Stimulated activated CD4-positive, alpha-beta T cell treated with anti-CD3 and anti-CD28 coated beads, Interleukin-15, amount 100 ng/mL, for 1 hour (primary cell): ENCODE data around the gene DPP6.

Experiments
- DNase-seq, 2 donors: peaks; one replicate each; pipeline ENCODE4 v3.0.0-alpha.2; 2020; ENCODE audit warnings: low read depth in 1 of 2, low spot score in 1 of 2

Gene DPP6

DNA sequence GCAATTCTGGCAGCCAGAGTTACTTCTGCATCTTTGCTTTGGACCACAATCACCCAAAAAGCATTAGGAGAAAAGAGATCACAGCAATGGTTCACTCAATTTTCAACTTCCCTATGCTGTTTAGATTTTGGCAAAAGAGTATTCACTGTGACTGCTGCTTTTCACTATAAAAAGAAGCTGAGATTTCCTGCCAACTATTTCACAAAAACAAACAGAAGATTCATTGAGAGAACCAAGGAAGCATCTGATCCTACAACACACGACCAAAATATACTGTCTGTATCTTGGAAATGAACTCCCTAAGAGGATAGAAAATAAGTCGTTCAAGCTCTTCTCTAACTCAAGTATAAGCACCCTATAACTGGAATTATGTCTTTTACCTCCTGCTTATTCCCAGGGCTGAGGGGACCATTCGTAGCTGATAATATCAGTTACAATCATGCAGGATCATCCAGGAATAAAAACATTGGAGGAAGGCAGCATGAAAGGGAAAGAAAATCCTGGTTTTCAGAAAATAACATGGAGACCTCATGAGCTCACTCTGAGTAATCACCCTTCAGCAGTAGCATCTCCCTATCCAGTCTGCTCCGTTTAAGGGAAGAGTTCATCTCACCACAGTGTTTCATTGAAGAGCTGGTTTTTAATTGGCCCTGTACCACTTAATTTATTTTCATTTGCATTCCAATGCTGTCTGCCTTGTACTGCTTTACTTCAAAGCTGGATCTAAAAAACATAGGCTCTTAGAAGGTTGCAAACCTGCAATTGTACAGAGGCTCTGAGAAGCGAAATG, 694.6 kb downstream of the DPP6 start:
- no peak for DNase-seq

DNA sequence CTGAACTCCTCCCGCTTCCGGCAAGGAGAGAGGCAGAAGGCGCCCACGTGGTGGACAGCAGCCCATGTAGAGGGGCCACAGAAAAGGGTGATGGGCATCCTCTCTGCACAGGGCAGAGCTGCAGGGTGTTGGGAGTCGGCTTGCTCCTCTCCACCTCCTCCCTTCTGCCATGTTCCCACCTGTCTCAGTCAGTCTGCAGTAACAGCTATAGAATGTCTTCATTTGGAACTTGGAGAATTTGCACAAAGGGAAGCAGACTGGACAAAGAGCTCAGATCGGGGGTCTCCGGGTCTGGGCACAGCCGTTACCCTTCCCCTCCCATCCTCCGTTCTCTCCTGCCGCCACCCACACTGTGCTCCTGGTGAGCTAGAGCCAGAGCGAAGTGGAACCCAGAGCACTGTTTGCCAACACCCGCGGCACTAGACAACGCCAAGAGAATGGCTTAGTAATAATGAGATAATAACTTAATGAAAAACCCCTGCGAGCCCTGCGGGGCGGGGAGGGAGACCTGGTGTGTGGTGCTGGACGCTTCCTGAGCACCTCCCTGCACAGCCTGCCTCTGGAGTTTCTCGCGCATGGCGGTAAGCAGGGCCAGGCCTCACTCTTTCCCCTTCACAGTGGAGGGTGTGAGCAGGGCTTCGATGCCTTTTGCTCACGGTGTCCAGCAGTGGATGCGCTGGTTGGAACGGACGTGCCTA, 696.0 kb downstream of the DPP6 start:
- no peak for DNase-seq

DNA sequence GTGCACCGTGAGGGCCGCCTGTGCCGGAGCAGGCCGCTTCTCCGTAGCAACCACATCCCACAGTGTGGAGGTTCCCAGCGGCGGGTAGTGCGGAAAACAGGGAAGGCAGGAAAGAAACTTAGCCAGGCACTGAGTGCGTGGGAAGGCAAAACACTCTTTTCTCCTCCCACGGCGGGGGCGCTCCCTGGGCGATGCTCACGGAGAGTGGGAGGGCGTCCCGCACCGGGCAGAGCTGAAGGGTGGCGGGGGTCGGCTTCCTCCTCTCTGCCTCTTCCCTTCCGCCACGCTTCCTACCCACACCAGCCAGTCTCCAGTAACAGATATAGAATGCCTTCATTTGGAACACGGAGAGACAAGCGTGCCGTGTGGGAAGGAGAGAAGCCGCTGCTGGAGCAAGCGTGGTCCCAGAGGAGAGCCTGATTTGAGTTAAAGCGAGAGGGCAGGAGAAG, 698.2 kb downstream of the DPP6 start:
- DNase-seq = no peak

GRCh38 chr7:154753226-154753625, 701.0 kb downstream of the DPP6 start:
- no peak for DNase-seq

DNA sequence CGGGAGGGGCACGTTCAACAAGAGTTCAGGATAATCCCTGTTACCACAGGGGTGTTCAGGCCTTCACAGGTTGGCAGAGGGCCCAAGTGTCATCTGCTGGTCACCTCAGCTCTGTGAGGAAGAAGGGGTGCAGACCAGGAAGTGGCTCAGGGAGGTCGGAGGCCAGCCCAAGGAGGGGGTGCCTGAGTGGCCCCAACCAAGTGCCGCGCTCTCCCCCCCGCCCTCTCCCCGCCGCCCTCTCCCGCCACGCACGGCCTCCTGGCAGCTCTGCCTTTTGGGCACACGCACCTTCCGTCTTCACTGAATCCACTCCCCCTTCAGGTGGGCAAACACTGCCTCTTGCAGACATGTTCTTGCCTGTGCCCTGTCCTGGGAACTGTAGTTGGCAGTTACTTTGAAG, 705.6 kb downstream of the DPP6 start:
- DNase-seq = no peak

DNA sequence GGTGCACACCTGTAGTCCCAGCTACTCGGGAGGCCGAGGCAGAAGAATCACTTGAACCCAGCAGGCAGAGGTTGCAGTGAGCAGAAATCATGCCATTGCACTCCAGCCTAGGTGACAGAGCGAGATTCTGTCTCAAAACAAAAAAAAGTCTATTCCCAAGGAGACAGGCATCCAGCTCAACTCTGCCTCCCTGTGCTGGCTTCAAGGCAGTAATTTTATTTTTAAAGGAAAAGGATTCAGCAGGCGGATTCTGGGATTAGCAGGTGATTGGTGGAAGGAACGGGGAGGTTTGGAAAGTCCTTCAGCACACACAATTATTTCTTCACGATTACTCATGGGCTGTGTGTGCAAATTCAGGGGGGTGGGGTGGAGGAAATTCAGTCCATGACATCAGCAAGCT, 707.8 kb downstream of the DPP6 start:
- DNase-seq = no peak

DNA sequence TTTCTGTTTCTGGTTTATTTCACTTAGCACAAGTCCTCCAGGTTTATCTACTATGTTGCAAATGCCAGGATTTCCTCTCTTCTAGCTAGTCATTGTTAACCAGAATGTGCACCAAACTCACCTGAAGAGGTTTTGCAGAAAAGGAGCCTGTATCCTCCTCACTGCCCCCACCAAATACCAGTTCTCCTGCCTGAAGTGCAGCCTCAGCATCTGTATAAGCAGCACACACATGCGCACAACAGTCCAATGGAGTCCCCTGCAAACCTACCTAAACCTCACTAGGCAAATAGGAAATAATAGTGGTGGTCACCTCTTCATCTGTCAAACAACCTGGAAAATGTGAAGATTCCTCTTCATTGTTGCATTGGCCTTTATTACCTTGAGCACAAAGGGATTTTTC, 712.9 kb downstream of the DPP6 start:
- no peak for DNase-seq

DNA sequence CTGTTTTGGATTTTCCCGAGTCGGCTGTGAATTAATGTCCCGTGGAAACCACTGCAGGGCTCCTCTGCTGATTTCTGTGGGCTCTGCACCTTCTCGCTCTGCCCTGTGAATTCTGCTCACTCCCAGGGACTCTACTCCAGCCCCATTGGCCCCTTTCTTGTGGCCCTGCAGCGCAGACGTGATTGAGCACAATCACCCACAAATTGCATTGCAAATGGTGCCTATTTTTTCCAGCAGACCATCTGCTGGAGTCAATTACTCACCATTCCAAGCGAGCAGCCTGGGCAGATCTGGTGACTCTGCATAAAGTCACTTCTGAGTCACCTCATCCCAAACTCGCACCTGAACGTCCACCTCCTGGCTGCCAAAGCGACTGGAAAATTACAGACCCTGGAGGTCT, 714.9 kb downstream of the DPP6 start:
- no peak for DNase-seq

DNA sequence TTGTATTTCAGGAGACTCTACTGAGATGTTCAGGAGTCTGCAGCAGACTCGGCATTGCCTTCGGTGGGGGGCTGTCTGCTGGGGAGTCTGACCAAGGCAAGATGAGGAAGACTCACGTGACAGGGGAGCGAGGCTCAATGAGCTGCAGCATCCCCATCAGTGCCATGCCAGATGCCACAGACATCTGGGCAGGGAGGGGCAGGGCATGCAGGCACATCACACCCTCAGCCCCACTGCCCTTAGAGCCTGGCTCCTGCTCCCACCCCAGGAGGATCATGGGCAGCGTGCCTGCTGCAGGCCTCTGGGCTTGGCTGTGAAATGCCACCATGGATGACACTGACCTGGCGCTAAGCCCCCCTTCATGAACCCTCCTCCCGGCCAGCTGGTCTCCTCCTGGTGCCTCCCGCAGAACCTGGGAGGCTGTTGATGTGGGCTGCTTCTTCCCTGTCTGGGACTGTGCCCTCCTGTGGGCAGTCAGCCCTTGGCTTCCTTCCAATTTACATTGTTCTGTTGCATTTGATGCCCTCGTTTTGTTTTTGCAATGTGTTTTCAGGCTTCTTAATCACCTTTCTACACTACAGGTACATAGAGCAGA, 715.7 kb downstream of the DPP6 start:
- no peak for DNase-seq

DNA sequence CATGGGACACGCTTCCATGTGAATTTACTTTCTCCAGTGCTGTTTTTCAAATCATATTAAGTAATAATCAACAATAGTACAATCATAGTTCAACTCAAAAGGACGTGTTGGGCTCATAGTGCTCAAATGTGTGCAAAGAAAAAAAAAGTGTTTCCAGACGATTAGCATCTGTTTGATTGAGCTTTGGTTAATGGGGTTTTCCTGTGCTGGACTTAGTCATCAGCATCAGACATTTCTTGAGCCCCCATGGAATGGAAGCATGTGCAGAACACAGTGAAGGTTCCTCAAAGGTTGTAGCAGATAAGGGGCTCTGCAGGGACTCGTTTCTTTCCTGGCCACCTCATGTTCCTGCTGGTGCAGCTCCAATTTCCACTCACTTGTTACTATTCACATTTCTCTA, 716.8 kb downstream of the DPP6 start:
- no peak for DNase-seq

GRCh38 chr7:154769527-154769926, 717.3 kb downstream of the DPP6 start:
- DNase-seq = no peak

DNA sequence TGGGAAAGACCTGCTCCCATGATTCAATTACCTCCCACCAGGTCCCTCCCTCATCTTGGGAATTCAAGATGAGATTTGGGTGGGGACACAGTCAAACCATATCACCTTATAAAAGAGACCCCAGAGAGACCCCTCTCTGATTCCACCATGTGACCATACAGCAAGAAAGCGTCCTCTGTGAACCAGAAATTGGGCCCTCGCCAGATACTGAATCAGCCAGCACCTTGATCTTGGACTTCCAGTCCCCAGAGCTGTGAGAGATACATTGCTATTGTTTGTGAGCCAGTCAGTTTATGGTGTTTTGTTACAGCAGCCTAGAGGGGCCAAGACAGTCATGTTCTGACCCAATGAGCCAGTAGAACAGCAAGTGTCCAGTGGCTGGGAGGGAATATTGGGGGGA, 718.2 kb downstream of the DPP6 start:
- DNase-seq = no peak

DNA sequence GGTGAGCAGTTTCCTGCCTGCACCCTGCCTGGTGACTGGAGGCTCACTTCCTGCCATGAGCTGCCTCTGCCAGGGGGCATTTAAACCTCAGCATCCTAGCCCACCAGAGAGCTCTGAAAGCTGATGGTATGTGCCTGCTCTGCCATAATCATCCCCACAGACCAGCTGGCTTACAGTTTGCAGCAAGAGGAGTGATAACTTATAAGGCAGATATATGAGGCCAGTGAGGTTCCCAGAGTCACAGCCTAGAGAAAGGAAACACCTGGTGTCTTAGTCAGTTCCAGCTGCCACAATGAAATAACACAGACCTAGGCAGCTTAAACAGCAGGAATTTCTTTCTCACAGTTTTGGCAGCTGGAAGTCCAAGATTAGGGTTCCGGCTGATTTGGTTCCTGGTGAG, 718.8 kb downstream of the DPP6 start:
- no peak for DNase-seq

DNA sequence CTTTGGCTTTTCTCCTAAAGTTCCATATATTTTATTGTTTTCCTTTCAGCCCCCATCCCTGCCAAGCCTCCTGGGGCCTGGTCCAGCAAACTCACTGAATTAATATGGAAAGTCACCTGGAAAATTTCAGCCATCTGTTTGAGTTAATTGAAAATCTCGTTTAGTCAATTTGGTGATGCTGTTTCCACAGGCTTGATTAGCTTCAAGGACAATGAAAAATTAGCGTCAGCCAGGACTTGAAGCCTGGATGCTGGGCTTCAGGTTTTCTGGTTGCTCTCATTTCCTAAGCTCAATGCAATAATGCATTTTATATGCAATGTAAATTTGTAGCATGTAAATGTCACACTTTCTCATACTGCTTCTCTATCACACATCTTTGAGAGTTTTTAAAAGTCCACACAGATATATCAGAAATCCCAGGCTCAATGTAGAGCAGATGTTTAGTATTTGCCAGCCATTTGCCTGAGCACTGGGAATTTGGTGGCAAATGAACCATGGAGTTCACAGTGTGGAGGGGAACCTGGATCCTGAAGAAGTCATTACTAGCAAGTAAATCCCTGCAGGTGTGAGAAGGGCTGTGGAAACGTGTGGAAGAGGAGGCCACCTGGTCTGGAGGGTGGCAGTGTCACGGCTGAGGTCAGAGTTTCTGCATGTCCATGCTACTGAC, 722.2 kb downstream of the DPP6 start:
- DNase-seq = no peak

DNA sequence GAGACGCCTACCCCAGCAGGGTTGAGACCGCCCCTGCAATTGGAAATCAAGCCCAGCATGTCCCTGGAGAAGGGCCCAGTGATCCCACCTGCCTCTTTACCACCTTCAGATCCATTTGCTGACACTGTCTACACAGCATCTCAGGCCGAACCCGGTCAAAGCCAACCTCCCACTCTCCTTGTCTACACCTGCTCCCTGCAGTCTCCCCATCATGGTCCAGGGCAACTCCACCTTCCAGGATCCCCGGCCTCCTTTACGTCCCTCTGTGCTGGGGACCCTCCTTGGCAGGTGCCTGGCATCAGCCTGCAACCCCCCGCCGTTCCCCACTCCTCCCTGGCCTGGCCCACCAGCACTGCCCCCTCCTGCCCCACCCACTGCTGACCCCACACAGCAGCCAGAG, 723.5 kb downstream of the DPP6 start:
- DNase-seq = no peak

DNA sequence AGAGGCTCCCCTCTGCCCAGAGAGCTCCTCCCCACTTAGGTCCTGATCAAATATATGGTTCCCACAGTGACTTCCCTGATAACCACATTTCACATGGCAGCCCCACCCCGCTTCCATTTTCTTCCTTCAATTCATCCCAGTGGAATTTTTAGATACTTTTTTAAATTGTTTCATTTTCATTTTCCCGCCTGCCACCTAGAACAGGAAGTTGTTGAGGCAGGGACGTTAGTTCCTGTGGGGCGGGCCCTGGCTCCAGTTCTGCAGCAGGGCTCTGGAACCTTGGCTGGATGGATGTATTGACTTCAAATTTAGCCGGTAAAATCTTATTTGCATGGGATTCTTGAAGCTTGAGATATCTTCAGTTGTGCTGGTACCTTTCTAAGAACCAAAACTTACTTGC, 724.2 kb downstream of the DPP6 start:
- no peak for DNase-seq

GRCh38 chr7:154777023-154777422, 724.8 kb downstream of the DPP6 start:
- no peak for DNase-seq

DNA sequence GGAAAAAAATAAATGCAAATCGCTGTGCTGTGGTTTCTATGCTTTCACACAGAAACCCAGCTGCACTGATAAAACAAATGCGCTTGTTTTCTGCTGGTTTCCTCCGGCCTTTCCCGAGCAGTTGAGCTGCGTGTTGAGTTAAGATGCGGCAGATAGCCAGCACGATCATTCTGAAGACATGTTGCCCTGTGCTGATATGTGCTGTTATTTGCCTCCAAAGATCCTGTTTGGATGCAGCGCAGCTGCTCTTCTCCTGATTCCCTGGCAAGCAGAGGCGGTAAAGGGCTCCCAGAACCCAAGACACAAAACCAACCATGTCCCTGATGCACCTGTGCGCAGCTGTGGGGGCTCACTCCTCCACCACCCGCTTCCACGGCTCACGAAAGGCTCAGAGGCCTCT, 725.3 kb downstream of the DPP6 start:
- DNase-seq = no peak

DNA sequence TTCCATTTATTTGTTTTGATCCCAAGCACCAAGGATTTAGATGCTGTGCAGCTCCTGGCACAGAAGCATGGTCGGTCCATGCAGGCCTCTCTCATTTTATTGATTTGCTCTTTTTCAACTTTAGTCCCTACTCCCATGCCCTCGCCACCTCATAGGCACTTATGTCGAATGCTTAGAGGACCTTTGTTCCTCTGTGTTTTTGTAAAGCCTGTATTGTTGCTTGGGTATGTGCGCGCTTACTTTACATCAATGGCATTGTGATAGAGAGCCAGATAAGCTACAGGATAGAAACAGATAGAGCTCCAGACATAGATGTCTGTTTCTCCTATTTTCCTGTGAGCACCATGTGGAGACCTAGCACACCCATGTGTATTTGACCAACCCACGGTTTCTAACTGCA, 725.7 kb downstream of the DPP6 start:
- DNase-seq = no peak

- DNase-seq = no peak
These were observed 729.4 kb downstream of the DPP6 start for GRCh38 chr7:154781369-154782303.
